AG10803 (cell line): Measurements from ENCODE around the gene PPDPF.

Experiments
- DNase-seq: peaks from one replicate; pipeline ENCODE4 v3.0.0; 2010; ENCODE audit warnings: low read depth
- H3K4me3 ChIP-seq: 2 replicates; pipeline ENCODE4 v1.5.1; 2011; ENCODE audit warnings: mild to moderate bottlenecking, low read length, control low read depth
- CTCF ChIP-seq: conservative IDR thresholded peaks from 2 replicates; pipeline ENCODE4 v1.5.1; 2011; ENCODE audit warnings: mild to moderate bottlenecking, low read length, control low read depth, inconsistent platforms

Gene PPDPF

GRCh38 chr20:63493563-63494020 is 27.0 kb upstream of the PPDPF start:
- no peak for DNase-seq
- TF ChIP-seq CTCF, result no peak
- H3K4me3 ChIP-seq, result no peak overlapping the region

- H3K4me3 ChIP-seq, result no peak overlapping the region
- DNase-seq, result no peak
- TF ChIP-seq CTCF, result no peak
Measured at GRCh38 chr20:63494084-63494419, 26.5 kb upstream of the PPDPF start.

GRCh38 chr20:63494420-63495166 is 26.0 kb upstream of the PPDPF start:
- TF ChIP-seq CTCF, result no peak
- DNase-seq, result no peak
- H3K4me3 ChIP-seq, result no peak overlapping the region

GRCh38 chr20:63495167-63495720 is 25.3 kb upstream of the PPDPF start:
- TF ChIP-seq CTCF, result no peak
- DNase-seq, result no peak
- H3K4me3 ChIP-seq, result no peak overlapping the region

- peak; percentile 70 for TF ChIP-seq CTCF
- H3K4me3 ChIP-seq, result peak overlapping the region; percentile 12; the same call in 1 of the 2 replicates
- peak; percentile 25 for DNase-seq
Measured at GRCh38 chr20:63495741-63496595, 24.6 kb upstream of the PPDPF start.

GRCh38 chr20:63496596-63497120 is 23.9 kb upstream of the PPDPF start:
- no peak overlapping the region for H3K4me3 ChIP-seq
- TF ChIP-seq CTCF, result no peak
- no peak for DNase-seq
